Ascending aorta (tissue), 2 donors: ENCODE results near the gene COL8A1. TPM values are rescaled to one million over a fixed set of nuclear protein-coding genes. Genes with fewer than 3 reads are reported as not detected.

Source experiments
- DNase-seq, 2 donors: peaks; one replicate each; pipeline ENCODE4 v3.0.0-alpha.2; 2019; ENCODE audit warnings: low spot score in 2 of 2
- H3K27ac ChIP-seq, 2 donors: fragments of 200-600 bp; sonication (generic); one replicate each; pipeline ENCODE4 v1.5.1; 2016 to 2017; ENCODE audit warnings: mild to moderate bottlenecking in 1 of 2
- H3K27me3 ChIP-seq: fragments of 200-600 bp; sonication (generic); one replicate; pipeline ENCODE4 v1.5.1; 2017
- H3K36me3 ChIP-seq, 2 donors: fragments of 200-600 bp; sonication (generic); one replicate each; pipeline ENCODE4 v1.5.1; 2016
- H3K4me1 ChIP-seq, 2 donors: fragments of 200-600 bp; sonication (generic); one replicate each; pipeline ENCODE4 v1.5.1; 2016 to 2017; ENCODE audit warnings: mild to moderate bottlenecking in 1 of 2
- H3K4me3 ChIP-seq, 2 donors: fragments of 200-600 bp; sonication (generic); one replicate each; pipeline ENCODE4 v1.5.1; 2016 to 2017; ENCODE audit warnings: mild to moderate bottlenecking in 1 of 2
- H3K9me3 ChIP-seq, 2 donors: fragments of 200-600 bp; sonication (generic); one replicate each; pipeline ENCODE4 v1.5.1; 2016
- intact Hi-C: fragments of 100-400 bp; cut with DNase I; formaldehyde crosslinking; loops from one replicate; pipeline ENCODE4 v1.15.1; 2023
- total RNA-seq: library from RNA; depleted of rRNA; stranded (reverse); fragments of >200 nt; gene quantifications from one replicate; pipeline ENCODE4 v1.1.0, GENCODE V29; 2016
- TF ChIP-seq, protein P1 (sequence below), 3 experiments: fragments of 200-600 bp in 2 of 3; fragments of 450-650 bp in 1 of 3; sonication (generic) in 2 of 3; IDR thresholded peaks; one replicate each; pipeline ENCODE4 v1.5.1; 2016 to 2019; ENCODE audit warnings: antibody characterized with exemption in 3 of 3, mild to moderate bottlenecking in 1 of 3, moderate library complexity in 1 of 3

The COL8A1 gene
- total RNA-seq, 1 donor from 2014 or later = 459 TPM

GRCh38 chr3:99698932-99699331 lies 60.5 kb downstream of the COL8A1 start:
- no peaks in the 10 kb centered on the region for H3K9me3 ChIP-seq
- peak overlapping the region in 1 of 2 donors; percentile 28 for H3K27ac ChIP-seq
- peaks cover 0 to 24% of the 10 kb centered on the region in 2 donors for H3K4me1 ChIP-seq
- no peak for DNase-seq
- TF ChIP-seq, protein P1, sequence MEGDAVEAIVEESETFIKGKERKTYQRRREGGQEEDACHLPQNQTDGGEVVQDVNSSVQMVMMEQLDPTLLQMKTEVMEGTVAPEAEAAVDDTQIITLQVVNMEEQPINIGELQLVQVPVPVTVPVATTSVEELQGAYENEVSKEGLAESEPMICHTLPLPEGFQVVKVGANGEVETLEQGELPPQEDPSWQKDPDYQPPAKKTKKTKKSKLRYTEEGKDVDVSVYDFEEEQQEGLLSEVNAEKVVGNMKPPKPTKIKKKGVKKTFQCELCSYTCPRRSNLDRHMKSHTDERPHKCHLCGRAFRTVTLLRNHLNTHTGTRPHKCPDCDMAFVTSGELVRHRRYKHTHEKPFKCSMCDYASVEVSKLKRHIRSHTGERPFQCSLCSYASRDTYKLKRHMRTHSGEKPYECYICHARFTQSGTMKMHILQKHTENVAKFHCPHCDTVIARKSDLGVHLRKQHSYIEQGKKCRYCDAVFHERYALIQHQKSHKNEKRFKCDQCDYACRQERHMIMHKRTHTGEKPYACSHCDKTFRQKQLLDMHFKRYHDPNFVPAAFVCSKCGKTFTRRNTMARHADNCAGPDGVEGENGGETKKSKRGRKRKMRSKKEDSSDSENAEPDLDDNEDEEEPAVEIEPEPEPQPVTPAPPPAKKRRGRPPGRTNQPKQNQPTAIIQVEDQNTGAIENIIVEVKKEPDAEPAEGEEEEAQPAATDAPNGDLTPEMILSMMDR (IDR thresholded peaks at IDR 0.05) = no peak
- intact Hi-C loops = no loop called here
- H3K36me3 ChIP-seq = peaks cover 3 to 24% of the 10 kb centered on the region in 2 donors
- H3K27me3 ChIP-seq = no peaks in the 10 kb centered on the region
- no peak overlapping the region for H3K4me3 ChIP-seq

- peaks cover 0 to 24% of the 10 kb centered on the region in 2 donors for H3K4me1 ChIP-seq
- intact Hi-C loops = no loop called here
- H3K9me3 ChIP-seq = no peaks in the 10 kb centered on the region
- DNase-seq = no peak
- no peaks in the 10 kb centered on the region for H3K27me3 ChIP-seq
- H3K4me3 ChIP-seq = no peak overlapping the region
- TF ChIP-seq, protein P1 (IDR thresholded peaks at IDR 0.05) = no peak
- H3K27ac ChIP-seq = peak overlapping the region; percentile 41 to 62
- peaks cover 3 to 22% of the 10 kb centered on the region in 2 donors for H3K36me3 ChIP-seq
These were observed 61.4 kb downstream of the COL8A1 start for GRCh38 chr3:99699841-99700240.

DNA sequence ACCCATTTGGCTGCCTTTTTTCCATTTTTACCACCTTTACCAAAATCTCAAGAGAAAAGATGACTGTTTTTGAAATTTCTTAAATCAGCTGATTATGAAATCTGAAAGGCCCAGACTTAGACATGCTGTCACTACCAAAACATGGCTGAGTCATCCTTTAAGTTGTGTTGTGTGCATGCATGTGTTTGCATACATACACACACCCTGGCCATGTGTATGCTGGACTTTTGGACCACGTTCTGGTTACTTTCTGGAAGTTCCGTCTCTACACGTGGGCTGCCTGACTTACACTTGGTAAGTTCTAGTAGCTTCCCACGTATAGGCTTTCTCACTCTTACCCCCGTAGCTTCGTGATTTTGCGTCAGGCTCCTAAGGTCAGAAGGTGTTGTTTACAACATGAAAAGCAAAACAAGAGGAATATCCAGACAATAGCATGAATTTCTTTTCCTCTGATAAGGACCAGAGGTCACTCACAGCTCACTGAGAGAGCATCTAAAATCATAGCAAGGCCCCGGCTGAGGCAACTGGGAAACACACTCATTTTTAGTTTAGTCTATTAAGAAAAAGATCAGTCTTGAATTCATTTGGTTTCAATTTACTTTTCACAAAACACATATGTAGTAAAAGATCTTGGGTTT lies 62.4 kb downstream of the COL8A1 start:
- H3K27me3 ChIP-seq = no peaks in the 10 kb centered on the region
- no peak for DNase-seq
- TF ChIP-seq, protein P1 (IDR thresholded peaks at IDR 0.05) = no peak
- peaks cover 0 to 22% of the 10 kb centered on the region in 2 donors for H3K36me3 ChIP-seq
- H3K27ac ChIP-seq = peak overlapping the region; percentile 41 to 62
- H3K9me3 ChIP-seq = no peaks in the 10 kb centered on the region
- peaks cover 0 to 26% of the 10 kb centered on the region in 2 donors for H3K4me1 ChIP-seq
- no peak overlapping the region for H3K4me3 ChIP-seq
- intact Hi-C loops = no loop called here

DNA sequence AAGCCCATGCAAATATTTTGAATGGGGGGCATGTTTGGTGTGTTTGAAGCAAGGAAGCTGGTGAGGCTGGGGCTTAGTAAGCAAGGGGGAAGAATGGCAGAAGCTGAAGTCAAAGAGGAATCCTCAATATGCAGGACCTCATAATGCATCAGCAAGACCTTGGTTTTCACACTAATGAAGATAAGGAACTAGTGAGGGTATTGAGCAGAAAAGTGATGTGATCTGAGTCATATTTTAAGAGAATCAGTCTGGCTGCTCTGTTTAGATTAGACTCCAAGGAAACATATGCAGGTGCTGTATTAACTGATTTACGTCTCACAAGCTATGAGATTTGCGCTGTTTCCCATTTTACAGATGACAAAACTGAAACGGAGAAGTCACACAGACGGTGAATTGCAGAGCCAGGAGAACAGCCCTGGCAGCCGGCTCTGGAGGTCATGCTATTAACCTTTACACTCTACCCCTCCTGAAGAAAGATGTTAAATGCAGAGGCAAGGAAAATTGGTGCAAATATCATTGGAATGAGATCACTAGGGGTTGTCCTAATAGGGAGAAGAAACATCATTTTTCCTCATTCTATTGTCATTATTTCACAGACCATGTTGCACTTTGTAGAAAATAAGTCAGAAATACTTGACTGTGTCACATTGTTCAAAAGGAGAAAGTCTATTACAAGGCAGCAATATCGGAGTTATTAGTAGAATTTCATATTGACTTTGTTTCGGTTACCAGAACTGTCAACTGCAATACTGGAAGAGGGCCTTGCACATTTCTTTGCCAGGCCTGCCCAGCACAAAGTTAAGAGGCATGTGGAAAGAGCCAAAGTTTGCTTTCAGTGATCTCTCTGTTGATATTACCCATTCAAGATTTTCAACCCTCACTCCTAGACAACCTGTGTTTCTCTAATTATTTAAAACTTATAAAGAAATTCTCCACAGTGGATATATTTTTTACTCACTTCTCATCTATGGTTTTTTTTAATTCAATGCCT lies 64.9 kb downstream of the COL8A1 start:
- Histone ChIP-seq H3K27me3 (no peaks in the 10 kb centered on the region), H3K36me3 (peaks cover 0 to 25% of the 10 kb centered on the region in 2 donors), H3K9me3 (no peaks in the 10 kb centered on the region), H3K4me1 (peaks cover 3 to 41% of the 10 kb centered on the region in 2 donors), H3K4me3 (no peak overlapping the region), H3K27ac (peak overlapping the region; percentile 35)
- intact Hi-C loops = no loop called here
- TF ChIP-seq, protein P1 (IDR thresholded peaks at IDR 0.05) = no peak
- no peak for DNase-seq

GRCh38 chr3:99704417-99704816 lies 66.0 kb downstream of the COL8A1 start:
- Histone ChIP-seq H3K27ac (no peak overlapping the region), H3K4me1 (peaks cover 3 to 51% of the 10 kb centered on the region in 2 donors), H3K36me3 (peaks cover 0 to 22% of the 10 kb centered on the region in 2 donors), H3K27me3 (no peaks in the 10 kb centered on the region), H3K4me3 (no peak overlapping the region), H3K9me3 (no peaks in the 10 kb centered on the region)
- DNase-seq = no peak
- intact Hi-C loops = no loop called here
- TF ChIP-seq, protein P1 (IDR thresholded peaks at IDR 0.05) = no peak
